ENCODE data around the gene SGK1. TPM values are rescaled to one million over a fixed set of nuclear protein-coding genes. Genes with fewer than 3 reads are reported as not detected.

The SGK1 gene
- total RNA-seq, 1 experiment from 2014 or later, result 23.2 TPM

- no peak for TF ChIP-seq SOX15 (CRISPR knock-in tag; IDR thresholded peaks at IDR 0.05)
- 0 out of 2 replicates have a peak, but pooled peaks have one; percentile 43 for TF ChIP-seq ZSCAN18 (CRISPR knock-in tag; IDR thresholded peaks at IDR 0.05)
- ChIA-PET CTCF (no interaction called here), POLR2A (no interaction called here)
- Mint-ChIP-seq H3K36me3 (peaks cover 4% of the 10 kb centered on the region; the same call in 1 of the 2 replicates), H3K4me3 (no peak overlapping the region), H3K9me3 (peaks cover 4% of the 10 kb centered on the region), H3K27ac (no peak overlapping the region), H3K4me1 (peaks cover 11% of the 10 kb centered on the region), H3K27me3 (ENCODE audit: low read depth) (no peaks in the 10 kb centered on the region)
- DNase-seq (ENCODE audit: low spot score), result no peak
- no peak for ATAC-seq
Measured at GRCh38 chr6:134291156-134291555, 26.8 kb downstream of the SGK1 start.

- H3K9me3 Mint-ChIP-seq, result peaks cover 4% of the 10 kb centered on the region
- DNase-seq (ENCODE audit: low spot score) (no peak), ATAC-seq (no peak)
- peaks cover 11% of the 10 kb centered on the region for H3K4me1 Mint-ChIP-seq
- peaks cover 4% of the 10 kb centered on the region; the same call in 1 of the 2 replicates for H3K36me3 Mint-ChIP-seq
- no peak overlapping the region for H3K4me3 Mint-ChIP-seq
- ChIA-PET POLR2A (no interaction called here), CTCF (no interaction called here)
- H3K27ac Mint-ChIP-seq, result no peak overlapping the region
- H3K27me3 Mint-ChIP-seq (ENCODE audit: low read depth), result no peaks in the 10 kb centered on the region
- TF ChIP-seq HMGA2 (CRISPR knock-in tag; IDR thresholded peaks at IDR 0.05) (no peak), E2F1 (CRISPR knock-in tag; IDR thresholded peaks at IDR 0.05) (no peak), ZNF512 (CRISPR knock-in tag; IDR thresholded peaks at IDR 0.05; ENCODE audit: borderline replicate concordance) (no peak), AFF4 (CRISPR knock-in tag; IDR thresholded peaks at IDR 0.05; ENCODE audit: borderline replicate concordance) (no peak), FOXP4 (CRISPR knock-in tag; IDR thresholded peaks at IDR 0.05) (no peak), ZSCAN18 (CRISPR knock-in tag; IDR thresholded peaks at IDR 0.05) (no peak), CBFB (CRISPR knock-in tag; IDR thresholded peaks at IDR 0.05; ENCODE audit: low read depth) (no peak), SMAD3 (CRISPR knock-in tag; IDR thresholded peaks at IDR 0.05; ENCODE audit: borderline replicate concordance) (no peak), IRF1 (CRISPR knock-in tag; IDR thresholded peaks at IDR 0.05) (no peak), GABPB1 (CRISPR knock-in tag; IDR thresholded peaks at IDR 0.05) (no peak), ATF1 (CRISPR knock-in tag; IDR thresholded peaks at IDR 0.05) (no peak), ZNF232 (CRISPR knock-in tag; IDR thresholded peaks at IDR 0.05) (no peak), ZNF263 (CRISPR knock-in tag; IDR thresholded peaks at IDR 0.05; ENCODE audit: low read depth) (no peak), RELA (CRISPR knock-in tag; IDR thresholded peaks at IDR 0.05; ENCODE audit: borderline replicate concordance) (no peak), CDX4 (CRISPR knock-in tag; IDR thresholded peaks at IDR 0.05; ENCODE audit: borderline replicate concordance) (no peak), E2F4 (CRISPR knock-in tag; IDR thresholded peaks at IDR 0.05; ENCODE audit: borderline replicate concordance, low read depth) (no peak), HMGXB4 (CRISPR knock-in tag; IDR thresholded peaks at IDR 0.05) (no peak)
Measured at GRCh38 chr6:134289204-134289575, 28.7 kb downstream of the SGK1 start.
